ENCODE measurements around the gene LCN9.

DNA sequence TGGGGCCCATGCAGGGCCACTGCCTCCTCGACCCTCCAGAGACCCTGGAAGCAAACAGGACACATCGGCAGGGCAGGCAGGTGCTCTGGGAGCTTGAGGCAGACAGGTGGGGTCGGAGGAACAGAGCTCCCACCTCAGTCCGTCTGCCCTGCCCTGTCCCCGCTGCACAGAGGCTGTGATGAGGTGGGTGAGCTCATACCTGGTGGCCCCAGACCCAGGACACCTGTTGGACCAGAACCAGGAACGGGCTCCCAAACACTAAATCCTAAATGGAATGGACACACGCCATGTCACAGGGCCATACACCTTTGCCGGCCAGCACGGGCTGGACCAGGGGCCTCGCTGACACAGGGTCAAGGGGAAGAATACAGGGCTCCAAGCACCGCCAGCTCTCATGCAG is 30.7 kb downstream of the LCN9 start:
- TF ChIP-seq EZH2 (IDR thresholded peaks at IDR 0.05; ENCODE audit: low read length, unreplicated experiment) (no peak), EZH2phosphoT487 (IDR thresholded peaks at IDR 0.05; ENCODE audit: borderline replicate concordance, low read length) (no peak)
- TF ChIP-seq, protein P1, sequence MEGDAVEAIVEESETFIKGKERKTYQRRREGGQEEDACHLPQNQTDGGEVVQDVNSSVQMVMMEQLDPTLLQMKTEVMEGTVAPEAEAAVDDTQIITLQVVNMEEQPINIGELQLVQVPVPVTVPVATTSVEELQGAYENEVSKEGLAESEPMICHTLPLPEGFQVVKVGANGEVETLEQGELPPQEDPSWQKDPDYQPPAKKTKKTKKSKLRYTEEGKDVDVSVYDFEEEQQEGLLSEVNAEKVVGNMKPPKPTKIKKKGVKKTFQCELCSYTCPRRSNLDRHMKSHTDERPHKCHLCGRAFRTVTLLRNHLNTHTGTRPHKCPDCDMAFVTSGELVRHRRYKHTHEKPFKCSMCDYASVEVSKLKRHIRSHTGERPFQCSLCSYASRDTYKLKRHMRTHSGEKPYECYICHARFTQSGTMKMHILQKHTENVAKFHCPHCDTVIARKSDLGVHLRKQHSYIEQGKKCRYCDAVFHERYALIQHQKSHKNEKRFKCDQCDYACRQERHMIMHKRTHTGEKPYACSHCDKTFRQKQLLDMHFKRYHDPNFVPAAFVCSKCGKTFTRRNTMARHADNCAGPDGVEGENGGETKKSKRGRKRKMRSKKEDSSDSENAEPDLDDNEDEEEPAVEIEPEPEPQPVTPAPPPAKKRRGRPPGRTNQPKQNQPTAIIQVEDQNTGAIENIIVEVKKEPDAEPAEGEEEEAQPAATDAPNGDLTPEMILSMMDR (conservative IDR thresholded peaks at IDR 0.05; ENCODE audit: low read depth, low read length), result no peak
